Skin epidermis (tissue), 12 donors: ENCODE measurements around the gene TAS2R20.
A peak's percentile ranks its signal among the peaks of the same experiment; 100 is the strongest.

Experiments
- H3K27ac ChIP-seq, 21 experiments: fragments of 200-600 bp; sonication (generic) in 11 of 21; one replicate each; pipeline ENCODE4 v1.5.0; 2020; ENCODE audit warnings: mild to moderate bottlenecking in 3 of 21, inconsistent platforms in 2 of 21, moderate library complexity in 2 of 21
- H3K4me3 ChIP-seq, 7 experiments: fragments of 200-600 bp; sonication (generic) in 2 of 7; one replicate each; pipeline ENCODE4 v1.5.0; 2020; ENCODE audit warnings: inconsistent platforms in 2 of 7, mild to moderate bottlenecking in 2 of 7, moderate library complexity in 1 of 7

The TAS2R20 gene

DNA sequence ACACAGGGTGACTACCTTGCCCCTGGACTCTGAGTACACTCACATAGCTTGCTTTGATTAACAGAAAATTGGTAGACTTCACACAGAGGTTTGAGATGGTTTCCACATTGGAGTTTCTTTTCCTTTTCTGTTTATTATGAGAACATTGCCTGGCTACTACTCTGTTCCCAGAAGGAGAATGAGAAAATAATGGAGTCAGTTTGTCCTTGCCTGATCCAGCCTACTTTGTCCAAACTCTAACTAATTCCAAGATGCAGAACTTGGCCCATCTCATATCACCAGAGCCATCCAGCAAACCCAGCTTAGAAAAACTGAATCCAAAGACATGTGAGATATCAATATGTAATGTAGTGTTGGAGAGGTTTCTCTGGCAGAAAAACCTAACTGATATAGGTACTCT, 31.8 kb downstream of the TAS2R20 start:
- Histone ChIP-seq H3K4me3 (no peak overlapping the region), H3K27ac (no peak overlapping the region)

DNA sequence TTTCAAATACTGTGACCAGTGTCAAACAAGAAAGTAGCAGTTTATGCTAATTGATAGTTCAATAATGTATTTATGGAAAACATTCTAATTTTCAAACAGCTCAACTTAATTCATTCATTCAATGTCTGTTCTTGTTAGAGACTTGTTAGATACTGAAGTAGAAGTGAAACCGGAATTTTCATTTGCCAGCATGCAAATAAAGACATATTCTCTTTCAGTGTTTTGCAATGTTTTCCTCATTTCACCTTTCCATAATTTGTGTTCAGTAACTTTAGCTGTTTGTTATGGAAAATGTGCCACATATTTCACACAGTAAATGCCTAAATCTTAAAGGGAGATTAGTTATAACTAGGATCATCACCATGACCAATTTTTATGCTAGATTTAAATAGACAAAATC, 32.6 kb downstream of the TAS2R20 start:
- Histone ChIP-seq H3K27ac (no peak overlapping the region), H3K4me3 (no peak overlapping the region)

DNA sequence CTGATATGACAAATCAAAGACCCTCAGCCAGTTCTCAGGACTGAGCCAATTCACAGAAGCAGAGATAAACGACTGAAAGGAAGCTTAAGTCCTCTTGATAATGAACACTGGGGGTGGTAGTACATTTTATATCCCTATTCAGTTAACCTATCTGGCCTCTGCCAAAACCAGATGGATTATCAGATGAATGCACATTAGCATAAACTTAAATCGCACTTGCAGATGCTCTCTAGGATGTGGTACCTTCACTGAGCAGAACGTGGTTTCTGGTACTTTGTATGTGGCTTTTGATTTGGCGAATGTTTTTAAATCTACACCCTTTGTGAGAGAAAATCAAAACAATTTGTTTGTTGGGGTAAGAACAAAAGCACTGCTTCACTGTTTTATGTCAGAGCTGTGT, 37.9 kb downstream of the TAS2R20 start:
- H3K27ac ChIP-seq: peak overlapping the region in 1 of 21 experiments; percentile 25
- H3K4me3 ChIP-seq: no peak overlapping the region

DNA sequence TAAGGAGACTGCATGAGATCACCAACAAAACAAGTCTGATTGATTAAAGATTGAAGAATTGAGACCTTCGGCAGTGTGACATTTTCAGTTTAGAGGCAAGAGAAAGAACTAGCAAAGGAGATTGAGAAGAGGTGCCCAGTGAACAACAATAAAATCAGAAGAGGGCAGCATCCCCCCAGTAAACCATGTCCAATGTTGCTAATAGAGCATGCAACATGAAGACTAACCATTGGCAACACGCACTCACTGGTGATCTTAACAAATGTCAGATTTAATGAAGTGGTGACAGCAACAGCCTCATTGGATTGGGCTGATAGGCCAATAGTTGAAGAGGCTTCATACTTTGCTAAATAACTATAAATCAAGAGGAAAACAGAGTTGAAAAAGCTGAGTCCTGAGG, 38.3 kb downstream of the TAS2R20 start:
- H3K27ac ChIP-seq: no peak overlapping the region
- no peak overlapping the region for H3K4me3 ChIP-seq

DNA sequence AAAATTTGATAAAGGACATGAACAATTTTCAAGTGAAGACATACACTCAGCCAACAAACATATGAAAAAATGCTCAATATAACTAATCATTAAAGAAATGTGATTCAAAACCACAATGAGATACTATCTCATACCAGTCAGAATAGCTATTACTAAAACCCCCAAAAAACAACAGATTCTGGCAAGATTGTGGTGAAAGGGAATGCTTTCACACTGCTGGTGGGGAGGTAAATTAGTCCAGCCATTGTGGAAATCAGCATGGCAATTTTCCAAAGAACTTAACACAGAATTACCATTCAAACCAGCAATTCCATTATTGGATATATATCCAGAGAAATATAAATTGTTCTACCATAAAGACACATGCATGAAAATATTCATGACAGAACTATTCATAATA, 40.4 kb downstream of the TAS2R20 start:
- Histone ChIP-seq H3K4me3 (no peak overlapping the region), H3K27ac (no peak overlapping the region)

DNA sequence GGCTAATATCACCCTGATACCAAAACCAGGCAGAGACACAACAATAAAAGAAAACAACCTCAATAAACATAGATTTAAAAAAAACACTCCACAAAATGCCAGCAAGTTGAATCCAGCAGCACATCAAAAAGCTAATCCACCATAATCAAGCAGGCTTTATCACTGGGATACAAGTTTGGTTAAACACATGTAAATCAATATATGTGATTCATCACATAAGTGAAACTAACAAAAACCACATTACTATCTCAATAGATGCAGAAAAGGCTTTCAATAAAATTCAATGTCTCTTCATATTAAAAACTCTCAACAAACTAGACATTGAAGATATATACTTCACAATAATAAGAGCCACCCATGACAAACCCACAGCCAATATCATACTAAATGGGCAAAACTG, 42.0 kb downstream of the TAS2R20 start:
- Histone ChIP-seq H3K4me3 (no peak overlapping the region), H3K27ac (no peak overlapping the region)

DNA sequence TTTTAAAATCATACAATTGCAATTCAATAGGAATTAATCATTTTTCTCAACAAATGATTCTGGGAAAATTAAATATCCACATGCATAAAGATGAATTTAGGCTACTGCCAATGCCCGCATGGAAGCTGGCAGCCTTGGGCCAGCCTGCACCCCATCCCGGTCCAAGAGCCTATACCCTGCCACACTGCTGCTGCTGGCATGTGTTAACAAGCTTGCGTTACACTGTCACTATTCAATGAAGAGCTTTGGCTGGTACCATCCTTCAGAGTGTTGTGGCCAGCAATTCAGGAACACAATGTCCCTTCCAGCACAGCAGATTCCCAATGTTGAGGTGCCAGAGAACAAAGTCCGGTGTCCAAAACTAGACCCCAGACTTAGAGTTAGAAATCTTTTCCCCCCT, 45.5 kb downstream of the TAS2R20 start:
- no peak overlapping the region for H3K4me3 ChIP-seq
- no peak overlapping the region for H3K27ac ChIP-seq
